Measurements from ENCODE around the gene CDON. TPM values are rescaled to one million over a fixed set of nuclear protein-coding genes. Genes with fewer than 3 reads are reported as not detected.
A peak's percentile ranks its signal among the peaks of the same experiment; 100 is the strongest.

Gene CDON
- 33.0 TPM for total RNA-seq

GRCh38 chr11:126062679-126063506 is at the start of gene CDON:
Gene CDON, minus strand, starts transcription at chr11:126062866. Its CDS starts 39,390 bp downstream, at chr11:126023476.
- Histone ChIP-seq H3K9me3 (no peaks in the 10 kb centered on the region), H3K4me3 (peak within 1 kb of the TSS; percentile 78 to 89), H3K27me3 (no peaks in the 10 kb centered on the region), H3K27ac (peak within 1 kb of the TSS; percentile 64 to 68), H3K4me1 (peaks cover 0 to 8% of the 10 kb centered on the region in 2 donors), H3K36me3 (no peaks in the 10 kb centered on the region)
- peak; percentile 43 to 93 for DNase-seq (ENCODE audit: low spot score in 2 of 2)
- peak in 1 of 3 experiments; percentile 12 for TF ChIP-seq CTCF (IDR thresholded peaks at IDR 0.05)
- intact Hi-C loops (cut with DNase I), result loop anchor here (1.0 to 5.0 kb wide), 7 partner anchors 50 to 496 kb away; partner anchors contain the start of genes EI24, FAM118B, FOXRED1 and HYLS1

- Histone ChIP-seq H3K4me1 (peaks cover 24 to 53% of the 10 kb centered on the region in 2 donors), H3K36me3 (no peaks in the 10 kb centered on the region), H3K27me3 (no peaks in the 10 kb centered on the region), H3K4me3 (no peak overlapping the region), H3K27ac (peak overlapping the region; percentile 48 to 71), H3K9me3 (no peaks in the 10 kb centered on the region)
- no peak for DNase-seq (ENCODE audit: low spot score in 2 of 2)
- intact Hi-C loops (cut with DNase I), result loop anchor here (2.0 to 10.0 kb wide), 8 partner anchors 99 to 1997 kb away; partner anchors contain the start of genes DDX25, FAM118B, HYLS1 and PKNOX2
- TF ChIP-seq CTCF (IDR thresholded peaks at IDR 0.05), result no peak
Measured at GRCh38 chr11:126111458-126112116, 48.9 kb upstream of the CDON start.

- intact Hi-C loops (cut with DNase I), result loop anchor here (5.0 to 10.0 kb wide), 7 partner anchors 208 to 1995 kb away; partner anchors contain the start of genes DDX25, HYLS1, PKNOX2 and PUS3
- DNase-seq (ENCODE audit: low spot score in 2 of 2), result peak in 1 of 2 donors; percentile 81
- Histone ChIP-seq H3K27ac (peak overlapping the region; percentile 55 to 71), H3K4me3 (no peak overlapping the region), H3K27me3 (no peaks in the 10 kb centered on the region), H3K9me3 (no peaks in the 10 kb centered on the region), H3K36me3 (no peaks in the 10 kb centered on the region), H3K4me1 (peaks cover 15 to 42% of the 10 kb centered on the region in 2 donors)
- no peak for TF ChIP-seq CTCF (IDR thresholded peaks at IDR 0.05)
Measured at GRCh38 chr11:126109941-126110731, 47.5 kb upstream of the CDON start.

GRCh38 chr11:126106594-126107328 is 44.1 kb upstream of the CDON start:
- Histone ChIP-seq H3K4me1 (peaks cover 10 to 20% of the 10 kb centered on the region in 2 donors), H3K36me3 (no peaks in the 10 kb centered on the region), H3K9me3 (no peaks in the 10 kb centered on the region), H3K4me3 (no peak overlapping the region), H3K27ac (no peak overlapping the region), H3K27me3 (no peaks in the 10 kb centered on the region)
- intact Hi-C loops (cut with DNase I), result no loop called here
- DNase-seq (ENCODE audit: low spot score in 2 of 2), result no peak
- no peak for TF ChIP-seq CTCF (IDR thresholded peaks at IDR 0.05)

GRCh38 chr11:126105748-126106080 is 43.0 kb upstream of the CDON start:
- H3K36me3 ChIP-seq, result no peaks in the 10 kb centered on the region
- no peaks in the 10 kb centered on the region for H3K9me3 ChIP-seq
- TF ChIP-seq CTCF (IDR thresholded peaks at IDR 0.05), result no peak
- H3K4me3 ChIP-seq, result no peak overlapping the region
- no peaks in the 10 kb centered on the region for H3K27me3 ChIP-seq
- intact Hi-C loops (cut with DNase I), result no loop called here
- H3K4me1 ChIP-seq, result peaks cover 3 to 10% of the 10 kb centered on the region in 2 donors
- no peak overlapping the region for H3K27ac ChIP-seq
- no peak for DNase-seq (ENCODE audit: low spot score in 2 of 2)

All from ascending aorta (tissue), 2 donors.